HL-60 (cell line): ENCODE data around the gene TNIK.

Experiments
- DNase-seq, 2 experiments: peaks; one replicate each; pipeline ENCODE4 v3.0.0-alpha.2; 2010 to 2020; ENCODE audit warnings: low read depth in 1 of 2, low spot score in 1 of 2
- H3K27ac ChIP-seq: fragments of 250-450 bp; sonication (Bioruptor Pico); replicated peaks from 2 replicates; pipeline ENCODE4 v1.5.1; 2020; ENCODE audit warnings: mild to moderate bottlenecking, moderate library complexity
- H3K27me3 ChIP-seq: fragments of 250-450 bp; sonication (Bioruptor Pico); 2 replicates; pipeline ENCODE4 v1.5.1; 2021; ENCODE audit warnings: mild to moderate bottlenecking, moderate library complexity; ENCODE audit not compliant: insufficient read depth, poor library complexity, severe bottlenecking
- H3K4me3 ChIP-seq: replicated peaks from 2 replicates; pipeline ENCODE4 v1.5.1; 2011; ENCODE audit warnings: mild to moderate bottlenecking, control low read depth, low read length; ENCODE audit not compliant: insufficient read depth
- GABPA ChIP-seq: IDR thresholded peaks from 2 replicates; pipeline ENCODE4 v1.6.1; 2012; ENCODE audit warnings: low read depth
- POLR2AphosphoS5 ChIP-seq: IDR thresholded peaks from 2 replicates; pipeline ENCODE4 v1.6.1; 2012; ENCODE audit warnings: low read depth
- SPI1 ChIP-seq: IDR thresholded peaks from 2 replicates; pipeline ENCODE4 v1.6.1; 2012; ENCODE audit warnings: low read depth, mild to moderate bottlenecking, borderline replicate concordance
- TF ChIP-seq, protein P1 (sequence below): IDR thresholded peaks from one replicate; pipeline ENCODE4 v1.5.1; 2011; ENCODE audit warnings: low read length, control low read depth, inconsistent platforms; ENCODE audit not compliant: insufficient read depth
- TF ChIP-seq, protein P2 (sequence below): IDR thresholded peaks from 2 replicates; pipeline ENCODE4 v1.6.1; 2012; ENCODE audit warnings: low read depth; ENCODE audit not compliant: insufficient replicate concordance

Gene TNIK

DNA sequence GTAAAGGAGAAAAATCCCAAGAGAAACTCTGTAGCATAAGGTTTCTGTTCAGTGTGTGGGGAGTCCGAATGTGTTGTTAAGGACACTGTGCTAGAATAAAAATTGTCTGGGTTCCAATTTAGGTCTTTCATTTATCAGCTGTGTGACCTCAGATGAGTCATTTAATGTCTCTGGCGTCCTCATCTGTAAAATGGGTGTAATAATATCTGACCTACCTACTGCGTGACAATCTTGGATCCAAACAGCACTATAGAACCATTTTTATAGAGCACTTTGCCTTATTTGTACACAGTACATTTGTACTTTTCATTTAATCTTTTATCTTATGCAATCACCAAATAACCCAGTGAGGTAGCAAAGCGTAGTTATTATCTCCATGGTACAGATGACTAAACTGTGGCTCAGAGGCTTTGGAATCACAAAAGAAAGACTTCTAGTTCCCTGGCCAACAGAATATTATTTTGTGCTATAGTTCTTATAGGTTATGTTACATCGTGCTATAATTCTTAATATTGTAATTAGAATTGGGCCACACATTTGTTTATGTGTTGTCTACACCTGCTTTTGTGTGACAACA lies 46.6 kb upstream of the TNIK start:
- Histone ChIP-seq H3K27ac (no peak overlapping the region), H3K27me3 (no peaks in the 10 kb centered on the region), H3K4me3 (no peak overlapping the region)
- DNase-seq: no peak
- TF ChIP-seq GABPA: no peak
- no peak for TF ChIP-seq POLR2AphosphoS5
- no peak for TF ChIP-seq SPI1
- TF ChIP-seq, protein P1, sequence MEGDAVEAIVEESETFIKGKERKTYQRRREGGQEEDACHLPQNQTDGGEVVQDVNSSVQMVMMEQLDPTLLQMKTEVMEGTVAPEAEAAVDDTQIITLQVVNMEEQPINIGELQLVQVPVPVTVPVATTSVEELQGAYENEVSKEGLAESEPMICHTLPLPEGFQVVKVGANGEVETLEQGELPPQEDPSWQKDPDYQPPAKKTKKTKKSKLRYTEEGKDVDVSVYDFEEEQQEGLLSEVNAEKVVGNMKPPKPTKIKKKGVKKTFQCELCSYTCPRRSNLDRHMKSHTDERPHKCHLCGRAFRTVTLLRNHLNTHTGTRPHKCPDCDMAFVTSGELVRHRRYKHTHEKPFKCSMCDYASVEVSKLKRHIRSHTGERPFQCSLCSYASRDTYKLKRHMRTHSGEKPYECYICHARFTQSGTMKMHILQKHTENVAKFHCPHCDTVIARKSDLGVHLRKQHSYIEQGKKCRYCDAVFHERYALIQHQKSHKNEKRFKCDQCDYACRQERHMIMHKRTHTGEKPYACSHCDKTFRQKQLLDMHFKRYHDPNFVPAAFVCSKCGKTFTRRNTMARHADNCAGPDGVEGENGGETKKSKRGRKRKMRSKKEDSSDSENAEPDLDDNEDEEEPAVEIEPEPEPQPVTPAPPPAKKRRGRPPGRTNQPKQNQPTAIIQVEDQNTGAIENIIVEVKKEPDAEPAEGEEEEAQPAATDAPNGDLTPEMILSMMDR: no peak

GRCh38 chr3:171505822-171506333 lies 45.7 kb upstream of the TNIK start:
- TF ChIP-seq GABPA (no peak), POLR2AphosphoS5 (no peak), SPI1 (no peak)
- TF ChIP-seq, protein P1: no peak
- TF ChIP-seq, protein P2, sequence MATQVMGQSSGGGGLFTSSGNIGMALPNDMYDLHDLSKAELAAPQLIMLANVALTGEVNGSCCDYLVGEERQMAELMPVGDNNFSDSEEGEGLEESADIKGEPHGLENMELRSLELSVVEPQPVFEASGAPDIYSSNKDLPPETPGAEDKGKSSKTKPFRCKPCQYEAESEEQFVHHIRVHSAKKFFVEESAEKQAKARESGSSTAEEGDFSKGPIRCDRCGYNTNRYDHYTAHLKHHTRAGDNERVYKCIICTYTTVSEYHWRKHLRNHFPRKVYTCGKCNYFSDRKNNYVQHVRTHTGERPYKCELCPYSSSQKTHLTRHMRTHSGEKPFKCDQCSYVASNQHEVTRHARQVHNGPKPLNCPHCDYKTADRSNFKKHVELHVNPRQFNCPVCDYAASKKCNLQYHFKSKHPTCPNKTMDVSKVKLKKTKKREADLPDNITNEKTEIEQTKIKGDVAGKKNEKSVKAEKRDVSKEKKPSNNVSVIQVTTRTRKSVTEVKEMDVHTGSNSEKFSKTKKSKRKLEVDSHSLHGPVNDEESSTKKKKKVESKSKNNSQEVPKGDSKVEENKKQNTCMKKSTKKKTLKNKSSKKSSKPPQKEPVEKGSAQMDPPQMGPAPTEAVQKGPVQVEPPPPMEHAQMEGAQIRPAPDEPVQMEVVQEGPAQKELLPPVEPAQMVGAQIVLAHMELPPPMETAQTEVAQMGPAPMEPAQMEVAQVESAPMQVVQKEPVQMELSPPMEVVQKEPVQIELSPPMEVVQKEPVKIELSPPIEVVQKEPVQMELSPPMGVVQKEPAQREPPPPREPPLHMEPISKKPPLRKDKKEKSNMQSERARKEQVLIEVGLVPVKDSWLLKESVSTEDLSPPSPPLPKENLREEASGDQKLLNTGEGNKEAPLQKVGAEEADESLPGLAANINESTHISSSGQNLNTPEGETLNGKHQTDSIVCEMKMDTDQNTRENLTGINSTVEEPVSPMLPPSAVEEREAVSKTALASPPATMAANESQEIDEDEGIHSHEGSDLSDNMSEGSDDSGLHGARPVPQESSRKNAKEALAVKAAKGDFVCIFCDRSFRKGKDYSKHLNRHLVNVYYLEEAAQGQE: no peak
- no peak for DNase-seq
- no peak overlapping the region for H3K4me3 ChIP-seq
- no peak overlapping the region for H3K27ac ChIP-seq
- H3K27me3 ChIP-seq: no peaks in the 10 kb centered on the region

DNA sequence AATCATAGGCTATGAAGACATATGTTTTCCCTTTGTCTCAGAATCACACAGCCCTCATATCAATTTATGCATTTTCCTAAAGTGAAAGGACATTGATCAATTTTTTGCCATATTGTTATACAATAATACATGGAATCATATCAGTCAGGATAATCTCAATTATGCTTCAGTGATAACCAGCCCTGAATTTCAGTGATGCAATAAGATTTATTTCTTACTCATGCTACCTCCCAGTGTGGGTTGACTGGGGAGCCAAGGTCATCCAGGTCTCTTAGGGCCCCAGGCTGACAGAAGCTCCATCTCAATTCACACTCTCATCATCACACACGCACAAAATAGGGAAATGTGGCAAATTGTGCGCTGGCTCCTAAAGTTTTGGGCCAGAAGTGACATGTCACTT lies 44.2 kb upstream of the TNIK start:
- TF ChIP-seq SPI1 (no peak), POLR2AphosphoS5 (no peak), GABPA (no peak)
- TF ChIP-seq, protein P1: no peak
- TF ChIP-seq, protein P2: no peak
- no peak overlapping the region for H3K4me3 ChIP-seq
- DNase-seq: no peak
- no peak overlapping the region for H3K27ac ChIP-seq
- no peaks in the 10 kb centered on the region for H3K27me3 ChIP-seq

DNA sequence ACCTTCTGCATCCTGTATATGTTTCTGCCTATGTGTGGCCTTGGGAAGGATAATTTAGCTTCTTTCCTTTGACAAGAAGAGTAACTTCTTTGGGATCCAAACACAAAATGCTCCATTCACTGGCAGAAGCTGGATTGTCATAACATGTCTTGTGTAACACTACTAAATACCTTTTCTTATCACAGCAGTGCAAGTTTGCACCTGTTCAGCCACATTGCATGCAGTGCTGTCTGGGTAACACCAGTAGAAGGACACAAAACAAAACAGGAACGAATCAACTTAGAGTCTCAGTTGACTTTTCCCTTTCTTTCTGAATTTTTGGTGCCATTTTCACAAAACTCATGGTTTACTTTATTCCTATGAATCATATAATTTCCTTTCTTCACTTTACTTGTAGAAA lies 43.6 kb upstream of the TNIK start:
- DNase-seq: no peak
- TF ChIP-seq GABPA (no peak), SPI1 (no peak), POLR2AphosphoS5 (no peak)
- TF ChIP-seq, protein P2: no peak
- TF ChIP-seq, protein P1: no peak
- H3K4me3 ChIP-seq: no peak overlapping the region

More for the DNA sequence above, 43.6 kb upstream of the TNIK start:
- Histone ChIP-seq H3K27me3 (no peaks in the 10 kb centered on the region), H3K27ac (no peak overlapping the region)
